ENCODE measurements around the gene LUZP1.

DNA sequence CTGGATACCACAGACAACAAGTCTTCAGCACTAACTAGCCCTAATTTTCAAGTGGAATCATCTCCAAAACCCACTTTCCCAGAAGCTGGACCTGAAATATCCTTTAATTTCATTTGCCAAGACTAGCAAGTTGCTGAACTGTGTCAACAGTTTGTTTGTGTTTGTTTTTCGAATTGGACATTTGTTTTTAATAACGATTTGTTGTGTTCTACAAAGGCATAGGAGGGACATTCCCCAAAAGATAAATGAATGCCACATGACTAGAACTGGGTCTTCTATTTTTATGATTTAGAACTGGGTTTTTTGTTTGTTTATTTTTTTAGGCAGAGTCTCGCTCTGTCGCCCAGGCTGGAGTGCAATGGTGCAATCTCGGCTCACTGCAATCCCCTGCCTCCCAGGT lies 17.9 kb downstream of the LUZP1 start:
- TF ChIP-seq CTCF (IDR thresholded peaks at IDR 0.05) (no peak), POLR2AphosphoS5 (IDR thresholded peaks at IDR 0.05; ENCODE audit: low read depth, low read length) (no peak), SIN3A (IDR thresholded peaks at IDR 0.05; ENCODE audit: borderline replicate concordance, insufficient read depth, low read depth, low read length) (no peak)

Data from Panc1 (cell line).